ENCODE measurements around the gene ZBTB46. TPM values are rescaled to one million over a fixed set of nuclear protein-coding genes. Genes with fewer than 3 reads are reported as not detected.
"Not testable (repeated sequence)": the region's sequence is repeated elsewhere in the genome, so short reads cannot be mapped to it uniquely, and the experiment has no call there.

Gene ZBTB46
- total RNA-seq, 2 donors from 2014 or later, result 0.21 to 0.72 TPM

DNA sequence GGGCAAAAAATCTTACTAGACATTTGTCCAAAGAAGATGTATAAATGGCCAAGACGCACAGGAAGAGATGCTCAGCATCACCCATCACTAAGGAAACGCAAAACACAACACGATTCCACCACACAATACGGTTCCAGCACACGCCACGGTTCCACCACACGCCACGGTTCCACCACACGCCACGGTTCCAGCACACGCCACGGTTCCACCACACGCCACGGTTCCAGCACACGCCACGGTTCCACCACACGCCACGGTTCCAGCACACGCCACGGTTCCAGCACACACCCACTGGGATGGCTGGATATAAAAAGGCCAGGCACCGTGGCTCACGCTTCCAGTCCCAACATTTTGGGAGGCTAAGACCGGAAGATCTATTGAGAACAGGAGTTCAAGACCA is 54.2 kb downstream of the ZBTB46 start:
- not testable (repeated sequence) for ATAC-seq; H3K27ac Mint-ChIP-seq; H3K27me3 Mint-ChIP-seq; DNase-seq; H3K4me3 Mint-ChIP-seq; H3K9me3 ChIP-seq (ENCODE audit: control insufficient read depth, low read length, poor library complexity, severe bottlenecking); H3K4me1 Mint-ChIP-seq; H3K36me3 Mint-ChIP-seq (ENCODE audit: low read depth)

- Mint-ChIP-seq H3K27ac (no peak overlapping the region), H3K36me3 (ENCODE audit: low read depth) (no peaks in the 10 kb centered on the region), H3K4me3 (peak overlapping the region; percentile 56), H3K4me1 (peaks cover 3% of the 10 kb centered on the region), H3K27me3 (no peaks in the 10 kb centered on the region)
- ATAC-seq (no peak), DNase-seq (no peak)
- H3K9me3 ChIP-seq (ENCODE audit: control insufficient read depth, low read length, poor library complexity, severe bottlenecking), result no peaks in the 10 kb centered on the region
These were observed 55.7 kb downstream of the ZBTB46 start for GRCh38 chr20:63775096-63775978.

GRCh38 chr20:63774306-63774705 is 56.8 kb downstream of the ZBTB46 start:
- H3K27ac Mint-ChIP-seq, result no peak overlapping the region
- H3K36me3 Mint-ChIP-seq (ENCODE audit: low read depth), result no peaks in the 10 kb centered on the region
- H3K4me3 Mint-ChIP-seq, result no peak overlapping the region
- H3K4me1 Mint-ChIP-seq, result peaks cover 3% of the 10 kb centered on the region
- H3K27me3 Mint-ChIP-seq, result no peaks in the 10 kb centered on the region
- DNase-seq (no peak), ATAC-seq (no peak)
- no peaks in the 10 kb centered on the region for H3K9me3 ChIP-seq (ENCODE audit: control insufficient read depth, low read length, poor library complexity, severe bottlenecking)

GRCh38 chr20:63773571-63774241 is 57.4 kb downstream of the ZBTB46 start:
- DNase-seq (no peak), ATAC-seq (no peak)
- Mint-ChIP-seq H3K4me3 (no peak overlapping the region), H3K27ac (no peak overlapping the region), H3K36me3 (ENCODE audit: low read depth) (no peaks in the 10 kb centered on the region), H3K4me1 (peaks cover 3% of the 10 kb centered on the region), H3K27me3 (no peaks in the 10 kb centered on the region)
- H3K9me3 ChIP-seq (ENCODE audit: control insufficient read depth, low read length, poor library complexity, severe bottlenecking), result no peaks in the 10 kb centered on the region

DNA sequence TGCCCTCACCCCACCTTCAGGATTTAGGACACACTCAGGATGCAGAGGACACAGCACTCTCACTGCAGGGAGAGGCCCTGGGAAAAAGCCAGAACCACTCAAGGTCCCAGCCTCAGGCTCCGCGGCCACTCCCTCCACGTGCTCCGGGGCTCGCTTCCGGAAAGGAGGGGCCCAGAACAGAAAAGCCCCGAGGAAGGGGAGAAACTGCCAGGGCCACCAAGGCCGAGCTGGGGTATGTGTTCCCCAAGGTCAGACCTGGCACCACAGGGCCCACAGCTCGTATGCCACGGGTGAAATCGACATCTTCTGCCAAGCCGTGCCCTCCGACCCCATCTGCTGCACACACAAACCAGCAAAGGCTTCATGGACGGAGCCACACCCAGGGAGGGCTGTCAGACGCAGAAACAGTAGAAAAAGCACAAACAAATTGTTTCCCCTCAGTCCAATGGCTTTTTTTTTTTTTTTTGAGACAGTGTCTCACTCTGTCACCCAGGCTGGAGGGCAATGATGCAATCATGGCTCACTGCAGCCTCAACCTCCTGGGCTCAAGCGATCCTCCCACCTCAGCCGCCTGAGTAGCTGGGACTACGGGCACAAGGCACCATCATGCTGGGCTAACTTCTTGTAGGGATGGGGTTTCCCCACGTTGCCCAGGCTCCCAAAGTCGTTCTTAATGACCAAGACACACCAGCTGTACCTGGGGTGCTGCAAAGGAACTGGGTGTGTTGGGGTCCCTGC is 58.1 kb downstream of the ZBTB46 start:
- no peaks in the 10 kb centered on the region for H3K36me3 Mint-ChIP-seq (ENCODE audit: low read depth)
- ATAC-seq (no peak), DNase-seq (no peak)
- H3K4me3 Mint-ChIP-seq, result no peak overlapping the region
- no peaks in the 10 kb centered on the region for H3K27me3 Mint-ChIP-seq
- no peak overlapping the region for H3K27ac Mint-ChIP-seq
- H3K9me3 ChIP-seq (ENCODE audit: control insufficient read depth, low read length, poor library complexity, severe bottlenecking), result no peaks in the 10 kb centered on the region
- H3K4me1 Mint-ChIP-seq, result peaks cover 3% of the 10 kb centered on the region

GRCh38 chr20:63771046-63771707 is 59.9 kb downstream of the ZBTB46 start:
- ATAC-seq (no peak), DNase-seq (no peak)
- Mint-ChIP-seq H3K4me3 (no peak overlapping the region), H3K27me3 (no peaks in the 10 kb centered on the region), H3K27ac (no peak overlapping the region), H3K36me3 (ENCODE audit: low read depth) (no peaks in the 10 kb centered on the region), H3K4me1 (peaks cover 3% of the 10 kb centered on the region)
- no peaks in the 10 kb centered on the region for H3K9me3 ChIP-seq (ENCODE audit: control insufficient read depth, low read length, poor library complexity, severe bottlenecking)

GRCh38 chr20:63769891-63770474 is 61.1 kb downstream of the ZBTB46 start:
- Mint-ChIP-seq H3K36me3 (ENCODE audit: low read depth) (no peaks in the 10 kb centered on the region), H3K27me3 (no peaks in the 10 kb centered on the region), H3K4me3 (no peak overlapping the region), H3K4me1 (peaks cover 3% of the 10 kb centered on the region), H3K27ac (no peak overlapping the region)
- no peak for ATAC-seq
- DNase-seq, result no peak
- no peaks in the 10 kb centered on the region for H3K9me3 ChIP-seq (ENCODE audit: control insufficient read depth, low read length, poor library complexity, severe bottlenecking)

- H3K4me1 Mint-ChIP-seq, result no peaks in the 10 kb centered on the region
- no peaks in the 10 kb centered on the region for H3K27me3 Mint-ChIP-seq
- DNase-seq, result no peak
- no peaks in the 10 kb centered on the region for H3K9me3 ChIP-seq (ENCODE audit: control insufficient read depth, low read length, poor library complexity, severe bottlenecking)
- H3K36me3 Mint-ChIP-seq (ENCODE audit: low read depth), result no peaks in the 10 kb centered on the region
- H3K27ac Mint-ChIP-seq, result no peak overlapping the region
- ATAC-seq, result no peak
- no peak overlapping the region for H3K4me3 Mint-ChIP-seq
These were observed 62.2 kb downstream of the ZBTB46 start for GRCh38 chr20:63768591-63769515.

GRCh38 chr20:63767886-63768285 is 63.2 kb downstream of the ZBTB46 start:
- H3K36me3 Mint-ChIP-seq (ENCODE audit: low read depth), result no peaks in the 10 kb centered on the region
- H3K9me3 ChIP-seq (ENCODE audit: control insufficient read depth, low read length, poor library complexity, severe bottlenecking), result no peaks in the 10 kb centered on the region
- no peak overlapping the region for H3K27ac Mint-ChIP-seq
- ATAC-seq, result no peak
- no peaks in the 10 kb centered on the region for H3K4me1 Mint-ChIP-seq
- no peak overlapping the region for H3K4me3 Mint-ChIP-seq
- no peak for DNase-seq
- H3K27me3 Mint-ChIP-seq, result no peaks in the 10 kb centered on the region

GRCh38 chr20:63767456-63767855 is 63.6 kb downstream of the ZBTB46 start:
- DNase-seq (no peak), ATAC-seq (no peak)
- no peaks in the 10 kb centered on the region for H3K36me3 Mint-ChIP-seq (ENCODE audit: low read depth)
- no peaks in the 10 kb centered on the region for H3K9me3 ChIP-seq (ENCODE audit: control insufficient read depth, low read length, poor library complexity, severe bottlenecking)
- no peak overlapping the region for H3K4me3 Mint-ChIP-seq
- H3K27me3 Mint-ChIP-seq, result no peaks in the 10 kb centered on the region
- no peaks in the 10 kb centered on the region for H3K4me1 Mint-ChIP-seq
- H3K27ac Mint-ChIP-seq, result no peak overlapping the region

DNA sequence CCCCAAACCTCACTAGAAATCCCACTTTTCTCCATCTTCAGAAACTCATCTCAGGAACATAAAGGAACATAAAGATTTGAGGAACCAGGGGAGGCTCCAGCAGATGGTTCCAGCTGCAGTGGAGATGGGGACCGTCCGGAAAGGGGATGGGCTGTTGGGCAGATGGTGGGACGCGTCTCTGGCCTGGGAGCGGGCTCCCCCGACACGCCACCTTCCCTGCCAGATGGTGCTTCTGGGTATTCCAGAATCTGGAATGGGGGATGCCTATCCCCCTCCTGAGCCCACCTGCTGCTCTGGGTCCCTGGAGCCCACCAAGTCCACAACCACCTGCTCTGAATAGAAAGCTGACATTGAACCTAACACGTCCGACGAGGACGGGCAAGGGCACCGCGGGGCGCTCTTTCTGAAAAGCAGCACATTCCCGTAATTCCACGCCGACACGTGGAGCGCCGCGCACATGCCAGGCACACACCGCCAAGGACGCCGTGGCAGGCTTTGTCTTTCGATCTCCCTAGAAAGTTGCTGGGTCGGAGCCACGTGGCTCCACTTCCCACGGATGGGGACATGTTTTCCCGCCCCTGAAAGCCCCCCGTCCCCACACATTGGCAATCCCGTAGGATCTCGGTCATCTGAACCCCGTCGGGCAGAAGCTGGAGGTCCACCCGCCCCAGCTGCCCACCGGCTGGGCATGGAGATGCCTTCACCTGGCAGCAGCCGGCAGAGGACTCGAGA is 64.2 kb downstream of the ZBTB46 start:
- DNase-seq (no peak), ATAC-seq (no peak)
- H3K36me3 Mint-ChIP-seq (ENCODE audit: low read depth), result no peaks in the 10 kb centered on the region
- H3K27me3 Mint-ChIP-seq, result no peaks in the 10 kb centered on the region
- no peak overlapping the region for H3K4me3 Mint-ChIP-seq
- no peaks in the 10 kb centered on the region for H3K4me1 Mint-ChIP-seq
- H3K27ac Mint-ChIP-seq, result no peak overlapping the region
- H3K9me3 ChIP-seq (ENCODE audit: control insufficient read depth, low read length, poor library complexity, severe bottlenecking), result no peaks in the 10 kb centered on the region

All from T-helper 17 cell (primary cell).